ENCODE data around the gene TCP1.
"Not testable (repeated sequence)": the region's sequence is repeated elsewhere in the genome, so short reads cannot be mapped to it uniquely, and the experiment has no call there.

TCP1 gene

GRCh38 chr6:159745081-159745480, 44.3 kb downstream of the TCP1 start:
- in situ Hi-C loops (cut with MboI; ENCODE audit: low sequenced_read_pairs) = no loop called here

GRCh38 chr6:159742165-159742564, 47.2 kb downstream of the TCP1 start:
- in situ Hi-C loops (cut with MboI; ENCODE audit: low sequenced_read_pairs) = no loop called here

DNA sequence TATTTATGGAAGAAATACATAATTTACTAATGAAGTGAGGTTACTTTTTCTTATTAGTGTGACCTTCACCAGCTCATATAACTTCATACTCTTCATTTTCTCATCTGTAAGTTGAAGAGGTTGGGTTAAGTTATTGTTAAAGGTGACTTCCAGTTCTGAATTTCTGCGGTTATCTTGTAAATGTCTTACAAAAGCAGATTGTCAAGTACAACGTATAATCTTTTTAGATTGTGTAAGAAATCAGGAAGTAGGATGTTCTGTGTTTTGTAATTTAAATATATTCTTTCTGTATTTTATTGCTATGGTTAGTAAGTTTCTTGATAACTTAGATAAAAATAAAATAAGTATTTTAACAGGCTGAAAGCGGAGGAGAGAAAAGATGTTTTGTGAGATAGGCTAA, 50.1 kb downstream of the TCP1 start:
- in situ Hi-C loops (cut with MboI; ENCODE audit: low sequenced_read_pairs) = no loop called here

DNA sequence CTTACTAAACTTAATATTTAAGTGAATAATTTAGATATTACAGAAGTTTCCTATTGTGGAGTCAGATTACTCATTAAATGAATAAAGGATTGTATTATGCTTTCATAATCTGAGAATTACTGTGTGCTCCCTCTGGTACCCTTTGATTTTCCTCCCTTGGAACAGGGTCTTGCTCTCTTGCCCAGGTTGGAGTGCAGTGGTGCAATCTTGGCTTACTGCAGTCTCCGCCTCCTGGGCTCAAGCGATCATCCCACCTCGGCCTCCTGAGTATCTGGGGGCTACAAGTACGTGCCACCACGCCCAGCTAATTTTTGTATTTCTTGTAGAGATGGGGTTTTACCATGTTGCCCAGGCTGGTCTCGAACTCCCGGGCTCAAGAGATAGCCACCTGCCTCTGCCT, 52.5 kb downstream of the TCP1 start:
- in situ Hi-C loops (cut with MboI; ENCODE audit: low sequenced_read_pairs) = no loop called here

GRCh38 chr6:159733395-159733794, 56.0 kb downstream of the TCP1 start:
- in situ Hi-C loops (cut with MboI; ENCODE audit: low sequenced_read_pairs) = not testable (repeated sequence)

GRCh38 chr6:159732550-159732949, 56.9 kb downstream of the TCP1 start:
- in situ Hi-C loops (cut with MboI; ENCODE audit: low sequenced_read_pairs) = not testable (repeated sequence)

DNA sequence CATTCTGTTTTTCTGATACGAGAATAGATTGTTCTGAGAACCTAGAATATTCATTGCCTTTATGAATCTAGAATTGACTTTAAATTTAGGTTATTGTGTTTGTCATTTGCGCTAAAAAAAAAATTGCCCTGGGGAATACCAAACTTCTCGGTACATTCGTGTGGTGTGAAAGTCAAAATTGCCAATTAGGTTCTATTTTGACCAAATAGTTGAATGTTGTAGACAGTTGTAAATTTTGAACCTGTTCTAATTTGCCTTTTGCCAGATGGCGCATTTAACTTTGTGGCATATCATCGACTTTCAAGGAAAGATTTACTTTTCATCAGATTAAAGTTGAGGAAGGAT, 59.1 kb downstream of the TCP1 start:
- in situ Hi-C loops (cut with MboI; ENCODE audit: low sequenced_read_pairs) = no loop called here

GRCh38 chr6:159729598-159730331, 59.6 kb downstream of the TCP1 start:
- in situ Hi-C loops (cut with MboI; ENCODE audit: low sequenced_read_pairs) = no loop called here

GRCh38 chr6:159728531-159728964, 60.9 kb downstream of the TCP1 start:
- in situ Hi-C loops (cut with MboI; ENCODE audit: low sequenced_read_pairs) = no loop called here

All from HL-60/S4 treated with phorbol 12-myristate 13-acetate at 8.2 ng/mL for 4 days and 3 days (cell line).